Endothelial cell of umbilical vein (primary cell): Measurements from ENCODE around the gene ACTL7B.

ENCODE experiments used
- CTCF ChIP-seq, 2 donors: IDR thresholded peaks; 1 replicate in 1 of 2; 2 replicates in 1 of 2; pipeline ENCODE4 v1.5.1; 2011; ENCODE audit warnings: low read length in 2 of 2, mild to moderate bottlenecking in 2 of 2, moderate library complexity in 2 of 2, control low read depth in 1 of 2, inconsistent platforms in 1 of 2, low read depth in 1 of 2; ENCODE audit not compliant: insufficient read depth in 1 of 2; ENCODE audit errors: extremely low read depth in 1 of 2
- POLR2A ChIP-seq: IDR thresholded peaks from 2 replicates; pipeline ENCODE4 v1.6.1; 2012; ENCODE audit warnings: low read depth, mild to moderate bottlenecking, control low read depth, low read length
- POLR2AphosphoS5 ChIP-seq: IDR thresholded peaks from 2 replicates; pipeline ENCODE4 v1.6.1; 2012; ENCODE audit warnings: low read depth, mild to moderate bottlenecking, control low read depth, low read length, moderate library complexity; ENCODE audit not compliant: insufficient read depth

- TF ChIP-seq POLR2A (no peak), POLR2AphosphoS5 (no peak), CTCF (IDR thresholded peaks at IDR 0.05; ENCODE audit: extremely low read depth in 1 of 2, insufficient read depth in 1 of 2, low read depth in 1 of 2, low read length in 2 of 2) (no peak)
Measured at GRCh38 chr9:108883085-108883484, 27.3 kb upstream of the ACTL7B start.
